HG02571 (cell line): ENCODE data around the gene OR2T35.

Experiments used
- ATAC-seq: cut with Tn5 transposase; IDR thresholded peaks from one replicate; pipeline ENCODE4 v1.9.1; 2021; ENCODE audit warnings: mild to moderate bottlenecking, moderate library complexity; ENCODE audit not compliant: unreplicated experiment

OR2T35 gene

DNA sequence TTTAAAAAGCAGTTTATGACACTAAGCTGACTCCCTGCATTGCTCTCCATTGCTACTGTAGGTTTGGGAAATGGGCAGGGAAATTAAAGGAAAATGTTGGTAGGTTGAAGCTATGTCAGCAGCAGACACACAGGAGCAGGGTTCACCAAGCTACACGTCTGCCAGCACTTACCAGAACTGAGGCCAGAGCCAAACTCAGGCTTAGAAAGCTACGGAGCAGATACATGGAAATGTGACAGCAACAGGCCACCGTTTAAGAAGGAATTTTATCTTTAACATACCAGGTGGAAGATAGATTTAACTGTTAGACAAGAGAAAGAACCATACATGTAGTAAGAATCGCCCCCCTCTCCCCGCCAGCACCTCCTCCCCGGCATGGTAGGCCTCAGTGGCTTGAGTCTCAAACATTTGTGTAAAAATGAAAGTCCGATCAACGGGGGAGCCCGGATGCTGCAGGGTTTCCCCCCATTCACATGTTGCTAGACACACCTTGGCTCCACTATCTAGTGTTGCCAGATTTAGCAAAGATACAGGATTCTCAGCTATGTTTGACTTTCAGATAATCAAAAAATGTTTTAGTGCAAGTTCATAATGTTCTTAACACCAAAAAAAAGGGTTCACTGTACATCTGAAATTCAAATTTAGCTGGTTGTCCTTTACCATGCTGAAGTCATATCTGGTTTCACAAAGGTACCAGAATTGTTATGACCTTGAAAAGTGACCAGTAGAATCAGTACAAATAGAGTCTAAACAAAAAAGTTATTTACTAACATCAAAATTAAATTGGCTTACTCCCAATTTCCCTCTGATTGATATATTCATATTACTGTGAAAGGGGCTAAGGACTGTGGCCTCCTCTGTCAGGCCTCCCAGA, 16.9 kb downstream of the OR2T35 start:
- ATAC-seq = peak; percentile 91

GRCh38 chr1:248625971-248626370, 19.1 kb downstream of the OR2T35 start:
- ATAC-seq = no peak

DNA sequence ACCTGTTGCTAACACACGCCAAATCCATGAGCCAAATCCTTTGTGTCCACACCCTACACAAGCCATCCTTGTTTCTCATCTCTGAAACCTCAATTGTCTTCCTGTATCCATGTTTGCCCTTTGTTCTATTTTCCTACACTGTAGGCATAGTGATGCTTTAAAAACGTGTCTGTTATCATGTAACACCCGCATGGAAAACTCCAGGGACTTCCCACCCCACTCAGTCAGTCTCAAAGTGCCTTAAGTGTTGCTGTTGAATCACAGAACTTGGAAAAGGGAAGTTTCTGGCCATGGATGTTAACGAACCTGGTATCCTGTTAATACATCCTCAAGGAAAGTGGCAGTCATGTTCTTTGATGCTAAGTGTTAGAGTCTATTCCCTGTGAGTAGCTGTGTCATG, 19.9 kb downstream of the OR2T35 start:
- ATAC-seq = no peak

- peak; percentile 91 for ATAC-seq
These were observed 22.5 kb downstream of the OR2T35 start for GRCh38 chr1:248622570-248623001.

DNA sequence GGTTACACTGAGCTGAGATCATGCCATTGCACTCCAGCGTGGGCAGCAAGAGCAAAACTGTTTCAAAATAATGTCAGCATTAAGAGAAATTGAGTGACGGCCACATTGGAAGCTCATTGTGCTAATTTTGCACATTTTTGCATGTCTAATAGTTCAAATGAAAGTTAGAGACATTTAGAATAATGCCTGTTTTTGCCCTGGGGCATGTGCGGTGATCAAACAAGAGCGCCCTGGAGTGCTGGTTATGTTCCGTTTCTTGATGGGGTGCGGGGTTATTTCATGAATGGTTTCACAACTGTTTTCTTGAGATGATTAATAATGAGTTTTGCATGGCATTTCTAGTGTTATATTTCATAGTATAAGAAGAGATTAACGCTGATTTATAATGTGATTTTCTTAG, 23.3 kb downstream of the OR2T35 start:
- no peak for ATAC-seq

DNA sequence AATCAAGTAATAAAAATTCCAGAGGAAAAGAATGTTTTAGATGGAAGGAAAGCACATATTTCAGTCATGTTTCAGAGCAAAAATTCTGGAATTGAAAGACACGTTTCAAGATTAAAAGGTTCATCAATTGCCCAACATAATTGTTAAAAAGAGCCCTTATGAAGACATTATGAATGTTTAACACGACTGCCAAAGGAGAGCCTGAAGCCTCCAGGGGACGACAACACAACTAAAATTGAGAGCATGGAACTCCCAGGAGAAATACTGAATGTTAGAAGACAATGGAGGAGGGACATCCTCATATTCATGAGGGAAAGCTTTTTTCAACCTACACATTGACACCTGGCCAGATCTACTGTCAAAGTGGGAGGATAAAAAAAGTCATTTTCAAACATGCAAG, 26.2 kb downstream of the OR2T35 start:
- ATAC-seq = no peak

DNA sequence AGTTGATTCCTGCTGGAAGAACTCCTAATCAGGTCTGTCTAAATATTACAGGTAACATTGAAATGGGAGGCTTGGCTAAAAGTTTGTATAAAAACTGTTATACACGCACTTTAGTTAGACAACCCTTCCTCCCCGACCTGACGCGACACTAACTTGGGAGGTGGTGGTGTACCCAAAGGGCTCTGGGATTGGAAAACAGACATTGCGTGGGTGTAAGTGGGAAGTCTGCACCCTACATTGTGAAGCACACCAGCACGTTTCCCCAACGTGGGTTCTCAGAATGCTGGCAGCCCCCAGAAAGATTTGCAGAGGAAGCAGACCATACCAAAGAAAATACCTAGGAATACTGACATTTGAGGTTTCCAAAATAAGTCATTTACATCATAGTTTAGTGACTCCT, 27.0 kb downstream of the OR2T35 start:
- ATAC-seq = no peak

DNA sequence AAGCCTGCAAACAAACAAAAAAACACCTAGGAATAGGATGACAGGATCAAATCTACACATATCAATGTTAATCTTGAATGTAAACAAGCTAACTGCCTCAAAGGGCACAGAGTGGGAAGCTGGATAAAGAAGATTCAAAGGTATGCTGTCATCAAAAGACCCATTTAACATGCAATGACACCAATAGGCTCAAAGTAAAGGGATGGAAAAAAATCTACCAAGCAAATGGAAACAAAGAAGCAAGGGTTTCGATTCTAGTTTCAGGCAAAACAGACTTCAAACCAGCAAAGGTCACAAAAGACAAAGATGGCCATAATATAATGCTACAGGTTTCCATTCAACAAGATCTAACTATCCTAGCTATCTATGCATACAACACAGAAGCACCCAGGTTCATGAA, 31.3 kb downstream of the OR2T35 start:
- ATAC-seq = no peak

DNA sequence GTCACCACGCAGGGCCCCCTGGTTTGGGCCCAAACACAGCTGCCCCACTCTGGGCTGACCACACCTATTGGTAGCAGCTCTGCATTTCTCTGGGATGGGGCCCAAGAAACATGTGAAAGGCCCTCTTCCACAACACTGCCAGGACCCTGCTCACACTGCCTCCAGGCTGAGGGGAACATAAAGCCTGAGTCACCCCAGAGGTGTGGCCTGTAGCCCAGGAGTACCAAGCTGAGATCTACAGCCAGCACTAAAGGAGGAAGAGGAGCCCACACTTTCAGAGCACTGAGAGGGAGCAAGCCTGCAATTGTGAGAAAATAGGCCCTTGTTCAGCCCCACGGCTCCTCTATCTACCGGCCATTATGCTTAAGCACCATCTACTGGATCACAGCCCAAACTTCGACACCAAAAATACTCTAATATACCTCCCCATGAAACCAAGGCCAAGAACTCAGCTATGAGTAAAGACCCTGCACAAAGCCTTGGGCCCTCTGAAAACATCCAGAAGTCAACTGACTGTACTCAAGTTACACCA, 33.1 kb downstream of the OR2T35 start:
- ATAC-seq = no peak

- no peak for ATAC-seq
These were observed 34.8 kb downstream of the OR2T35 start for GRCh38 chr1:248610301-248610700.

DNA sequence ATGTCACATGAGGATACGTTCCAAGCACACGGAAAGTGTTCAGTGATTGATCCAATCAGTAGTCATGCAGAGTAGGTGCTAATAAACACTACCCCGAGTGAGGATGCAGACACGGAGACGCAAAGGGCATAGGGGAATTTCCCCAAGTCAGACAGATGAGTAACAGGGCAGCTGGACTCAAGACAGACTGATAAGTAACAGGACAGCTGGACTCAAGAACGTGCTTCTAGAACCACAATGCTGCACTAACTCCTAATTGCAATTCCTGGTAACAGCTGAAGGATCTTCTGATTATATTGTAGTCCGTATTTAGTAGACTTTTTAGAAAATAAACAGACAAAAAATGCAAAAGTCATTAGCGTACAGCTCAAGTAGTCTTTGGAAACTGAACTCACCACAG, 45.7 kb downstream of the OR2T35 start:
- no peak for ATAC-seq

- no peak for ATAC-seq
These were observed 47.5 kb downstream of the OR2T35 start, which contains the start of gene OR2T10 for GRCh38 chr1:248597589-248597988. OR2T10 (minus strand) TSS chr1:248597700; CDS start chr1:248593768, 3,932 bp downstream.

- ATAC-seq = no peak
These were observed 48.5 kb downstream of the OR2T35 start for GRCh38 chr1:248596615-248597014.

GRCh38 chr1:248593226-248593625, 51.9 kb downstream of the OR2T35 start:
- no peak for ATAC-seq

DNA sequence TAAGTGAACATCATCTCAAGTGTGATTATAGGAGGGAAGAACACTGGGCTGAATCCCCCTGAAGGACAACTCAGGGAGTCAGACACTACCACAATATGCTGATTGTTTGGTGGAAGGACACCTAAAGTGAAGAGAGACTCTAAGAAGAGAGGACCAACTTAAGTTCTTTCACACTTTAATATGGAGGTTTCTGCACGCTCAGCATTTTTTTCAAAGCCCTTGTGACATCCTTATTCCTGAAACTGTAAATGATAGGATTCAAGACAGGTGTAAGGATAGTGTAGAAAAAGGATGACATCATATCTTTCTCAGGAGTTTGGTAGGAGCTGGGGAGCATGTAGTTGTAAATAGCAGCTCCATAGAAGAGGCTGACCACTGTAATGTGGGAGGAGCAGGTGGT, 52.4 kb downstream of the OR2T35 start:
- ATAC-seq = no peak

DNA sequence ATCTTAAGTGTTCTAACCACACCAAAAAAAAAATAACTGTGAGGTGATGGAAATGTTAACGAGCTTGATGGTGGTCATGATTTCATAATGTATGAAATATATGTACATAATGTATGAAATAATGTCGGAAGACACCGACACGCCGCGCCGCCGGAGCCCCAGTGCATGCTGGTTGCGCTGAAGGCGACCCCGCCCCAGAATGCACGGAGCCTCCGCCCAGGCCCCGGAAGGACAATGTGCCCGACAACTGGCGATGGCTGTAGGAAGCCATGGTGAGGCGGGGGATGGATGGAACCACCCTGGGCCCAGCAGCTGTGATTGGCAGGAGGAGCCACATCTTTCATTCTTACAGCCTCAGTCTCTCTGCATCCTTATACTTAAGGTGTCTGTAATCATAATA, 55.0 kb downstream of the OR2T35 start:
- no peak for ATAC-seq

DNA sequence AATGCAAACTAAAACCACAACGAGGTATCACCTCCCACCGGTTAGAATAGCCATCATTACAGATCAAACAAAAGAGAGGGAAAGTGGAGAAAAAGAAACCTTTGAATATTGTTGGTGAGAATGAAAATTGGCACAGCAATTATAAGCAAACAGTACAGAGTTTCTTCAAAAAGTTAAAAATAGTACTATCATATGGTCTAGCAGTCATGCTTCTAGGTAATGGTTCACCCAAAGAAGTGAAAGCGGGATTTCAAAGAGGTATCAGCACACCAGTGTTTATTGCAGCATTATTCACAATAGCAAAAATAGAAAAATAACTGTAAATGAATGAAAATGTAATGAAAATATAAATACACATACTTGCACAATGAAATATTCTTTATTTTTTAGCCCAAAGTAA, 55.7 kb downstream of the OR2T35 start:
- no peak for ATAC-seq
